ENCODE data around the gene GRAMD1B. TPM values are rescaled to one million over a fixed set of nuclear protein-coding genes. Genes with fewer than 3 reads are reported as not detected.
"Not testable (repeated sequence)": the region's sequence is repeated elsewhere in the genome, so short reads cannot be mapped to it uniquely, and the experiment has no call there.

GRAMD1B gene
- total RNA-seq, 4 donors from 2014 or later, result 2.1 to 8.5 (median 7.0) TPM

DNA sequence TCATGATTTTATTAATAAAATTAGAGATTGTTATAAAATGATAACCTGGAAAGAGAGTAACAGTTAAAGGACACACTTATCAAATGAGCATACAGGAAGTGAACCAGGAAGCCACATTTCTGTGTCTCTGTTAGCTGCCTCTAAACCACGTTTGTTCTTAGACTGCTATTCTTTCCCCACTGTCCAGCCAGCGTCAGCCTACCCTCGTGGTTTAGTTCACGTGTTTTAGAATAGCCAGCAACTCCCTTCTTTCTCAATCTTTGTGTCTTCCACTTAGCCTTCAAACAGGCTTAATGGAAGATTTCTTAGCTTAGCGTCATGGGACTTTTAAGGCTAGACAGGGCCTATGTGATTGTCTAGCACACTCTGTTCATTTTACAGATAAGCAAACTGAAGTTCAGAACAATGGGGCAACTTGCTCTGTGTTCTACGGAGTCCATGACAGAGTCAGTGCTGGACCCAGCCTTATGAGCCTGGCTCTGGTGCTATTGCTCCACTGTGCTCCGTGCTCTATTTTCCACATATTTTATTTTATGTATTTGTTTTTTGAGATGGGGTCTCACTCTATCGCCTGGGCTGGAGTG, 27.2 kb downstream of the GRAMD1B start:
- ATAC-seq (ENCODE audit: low FRiP score) (no peak), DNase-seq (ENCODE audit: low spot score) (no peak)
- TF ChIP-seq, protein P1, sequence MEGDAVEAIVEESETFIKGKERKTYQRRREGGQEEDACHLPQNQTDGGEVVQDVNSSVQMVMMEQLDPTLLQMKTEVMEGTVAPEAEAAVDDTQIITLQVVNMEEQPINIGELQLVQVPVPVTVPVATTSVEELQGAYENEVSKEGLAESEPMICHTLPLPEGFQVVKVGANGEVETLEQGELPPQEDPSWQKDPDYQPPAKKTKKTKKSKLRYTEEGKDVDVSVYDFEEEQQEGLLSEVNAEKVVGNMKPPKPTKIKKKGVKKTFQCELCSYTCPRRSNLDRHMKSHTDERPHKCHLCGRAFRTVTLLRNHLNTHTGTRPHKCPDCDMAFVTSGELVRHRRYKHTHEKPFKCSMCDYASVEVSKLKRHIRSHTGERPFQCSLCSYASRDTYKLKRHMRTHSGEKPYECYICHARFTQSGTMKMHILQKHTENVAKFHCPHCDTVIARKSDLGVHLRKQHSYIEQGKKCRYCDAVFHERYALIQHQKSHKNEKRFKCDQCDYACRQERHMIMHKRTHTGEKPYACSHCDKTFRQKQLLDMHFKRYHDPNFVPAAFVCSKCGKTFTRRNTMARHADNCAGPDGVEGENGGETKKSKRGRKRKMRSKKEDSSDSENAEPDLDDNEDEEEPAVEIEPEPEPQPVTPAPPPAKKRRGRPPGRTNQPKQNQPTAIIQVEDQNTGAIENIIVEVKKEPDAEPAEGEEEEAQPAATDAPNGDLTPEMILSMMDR (IDR thresholded peaks at IDR 0.05), result no peak

DNA sequence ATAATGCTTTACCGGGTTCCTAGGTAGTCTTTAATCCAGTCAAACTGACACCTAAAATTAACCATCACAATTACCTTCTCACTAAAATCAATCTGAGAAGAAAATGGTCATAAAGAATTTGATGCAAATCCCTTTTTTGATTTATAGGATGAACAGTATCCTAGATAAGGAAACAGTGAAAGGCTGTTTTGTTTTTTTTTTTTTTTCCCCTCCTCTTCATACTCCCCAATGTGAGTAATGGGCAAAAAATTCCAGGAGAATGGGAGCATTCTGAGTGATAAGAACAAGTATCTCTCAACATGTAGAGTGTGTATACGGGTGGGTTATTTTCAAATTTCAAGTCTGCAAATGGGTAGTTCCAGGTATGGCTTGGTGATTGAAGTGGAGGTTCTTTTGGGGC, 28.4 kb downstream of the GRAMD1B start:
- TF ChIP-seq, protein P1 (IDR thresholded peaks at IDR 0.05), result no peak
- DNase-seq (ENCODE audit: low spot score), result no peak
- ATAC-seq (ENCODE audit: low FRiP score), result no peak

DNA sequence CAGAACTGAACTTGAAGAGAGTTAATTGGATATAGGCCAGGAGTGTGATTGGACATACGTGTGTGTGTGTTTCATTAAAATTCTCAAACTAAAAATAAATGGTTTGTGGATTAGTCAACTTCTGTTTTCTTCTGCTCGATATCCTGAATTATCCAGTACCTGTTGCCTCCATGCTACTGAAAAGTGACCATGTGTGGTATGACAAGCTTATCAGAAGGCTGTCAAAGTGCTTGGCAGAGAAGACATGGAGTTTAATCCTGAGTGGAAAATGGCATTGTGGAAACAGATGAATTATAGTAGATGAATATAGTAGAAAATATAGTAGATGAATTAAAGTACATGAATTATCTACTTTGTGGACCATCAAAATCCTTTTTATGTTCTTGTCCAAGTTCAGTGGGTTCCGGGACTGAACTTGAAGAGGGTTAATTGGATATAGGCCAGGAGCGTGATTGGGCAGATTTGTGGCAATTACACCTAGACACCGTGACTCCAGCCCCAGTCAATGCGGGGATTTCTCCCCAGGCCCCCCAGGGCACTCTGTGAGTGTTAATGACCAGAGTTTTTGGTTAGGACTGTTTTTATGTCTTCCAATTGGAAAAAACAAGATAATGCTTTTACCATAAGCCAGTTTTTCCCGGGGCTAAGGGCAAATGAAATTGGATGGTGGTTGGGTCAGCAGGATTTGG, 30.1 kb downstream of the GRAMD1B start:
- no peak for ATAC-seq (ENCODE audit: low FRiP score)
- TF ChIP-seq, protein P1 (IDR thresholded peaks at IDR 0.05), result no peak

DNA sequence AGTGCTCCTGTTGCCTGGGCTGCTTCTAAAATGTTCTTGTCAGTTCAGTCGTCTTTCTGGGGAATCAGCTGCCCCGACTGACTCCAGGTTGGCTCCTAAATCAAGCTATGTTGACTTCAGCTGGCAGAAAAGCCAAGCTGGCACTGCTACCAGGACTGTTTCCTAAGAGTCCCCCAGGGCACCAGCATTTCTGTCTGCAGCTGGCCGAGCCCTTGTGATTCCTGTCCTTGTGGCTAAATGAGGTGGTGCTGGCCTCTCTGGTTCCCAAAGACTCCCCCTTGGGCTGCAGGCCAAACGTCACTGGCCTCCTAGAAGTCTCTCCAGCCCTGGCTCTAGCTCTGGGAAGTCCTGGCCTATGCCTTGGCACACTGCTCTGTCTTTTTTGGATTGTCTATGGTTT, 31.1 kb downstream of the GRAMD1B start:
- no peak for ATAC-seq (ENCODE audit: low FRiP score)
- TF ChIP-seq, protein P1 (IDR thresholded peaks at IDR 0.05), result no peak
- no peak for DNase-seq (ENCODE audit: low spot score)

More for the DNA sequence above, 30.1 kb downstream of the GRAMD1B start:
- DNase-seq (ENCODE audit: low spot score), result no peak

DNA sequence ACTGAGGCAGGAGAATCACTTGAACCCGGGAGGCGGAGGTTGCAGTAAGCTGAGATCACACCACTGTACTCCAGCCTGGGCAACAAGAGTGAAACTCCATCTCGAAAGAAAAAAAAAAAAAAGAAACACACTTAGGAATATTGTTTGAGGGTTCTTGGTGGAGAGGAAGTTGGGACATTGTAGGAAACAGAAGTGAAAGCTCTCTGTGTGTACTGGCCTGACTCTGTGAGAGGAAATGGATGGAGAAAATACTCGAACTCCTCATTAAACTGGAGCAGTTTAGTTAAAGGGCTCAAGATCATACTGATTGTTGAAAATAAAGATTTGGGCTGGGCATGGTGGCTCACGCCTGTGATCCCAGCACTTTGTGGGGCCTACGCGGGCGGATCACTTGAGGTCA, 35.6 kb downstream of the GRAMD1B start:
- not testable (repeated sequence) for ATAC-seq (ENCODE audit: low FRiP score)

DNA sequence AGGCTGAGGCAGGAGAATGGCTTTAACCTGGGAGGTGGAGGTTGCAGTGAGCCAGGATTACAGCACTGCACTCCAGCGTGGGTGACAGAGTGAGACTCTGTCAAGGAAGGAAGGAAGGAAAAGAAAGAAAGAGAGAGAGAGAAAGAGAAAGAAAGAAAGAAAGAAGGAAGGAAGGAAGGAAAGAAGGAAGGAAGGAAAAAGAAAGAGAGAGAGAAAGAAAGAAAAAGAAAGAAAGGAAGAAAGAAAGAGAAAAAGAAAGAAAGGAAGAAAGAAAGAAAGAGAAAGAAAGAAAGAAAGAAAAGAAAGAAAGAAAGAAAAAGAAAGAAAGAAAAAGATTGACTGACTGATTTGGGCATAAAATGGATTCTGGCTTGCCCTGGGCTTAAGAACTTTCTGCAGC, 36.1 kb downstream of the GRAMD1B start:
- not testable (repeated sequence) for DNase-seq (ENCODE audit: low spot score); ATAC-seq (ENCODE audit: low FRiP score)

More for the DNA sequence above, 35.6 kb downstream of the GRAMD1B start:
- not testable (repeated sequence) for DNase-seq (ENCODE audit: low spot score)

DNA sequence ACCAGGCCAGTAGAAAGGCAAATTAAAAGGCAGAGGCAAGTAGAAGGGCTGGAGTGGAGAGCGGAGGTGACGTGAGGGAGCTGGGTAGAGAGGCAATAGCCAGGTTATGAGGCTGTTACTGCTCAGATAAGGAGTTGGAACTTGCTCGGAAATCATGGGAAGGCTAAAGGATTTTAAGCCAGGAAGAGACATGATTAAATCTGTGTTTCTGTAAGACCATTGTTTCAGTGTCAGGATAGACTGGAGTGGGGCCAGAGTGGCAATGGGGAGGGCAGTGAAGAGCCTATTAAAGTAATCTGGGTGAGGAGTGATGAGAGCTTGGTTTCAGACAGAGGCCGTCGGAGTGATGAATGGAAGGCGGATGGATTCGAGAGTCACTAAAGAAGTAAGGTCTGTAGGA, 39.0 kb downstream of the GRAMD1B start:
- TF ChIP-seq, protein P1 (IDR thresholded peaks at IDR 0.05), result no peak
- no peak for ATAC-seq (ENCODE audit: low FRiP score)
- no peak for DNase-seq (ENCODE audit: low spot score)

DNA sequence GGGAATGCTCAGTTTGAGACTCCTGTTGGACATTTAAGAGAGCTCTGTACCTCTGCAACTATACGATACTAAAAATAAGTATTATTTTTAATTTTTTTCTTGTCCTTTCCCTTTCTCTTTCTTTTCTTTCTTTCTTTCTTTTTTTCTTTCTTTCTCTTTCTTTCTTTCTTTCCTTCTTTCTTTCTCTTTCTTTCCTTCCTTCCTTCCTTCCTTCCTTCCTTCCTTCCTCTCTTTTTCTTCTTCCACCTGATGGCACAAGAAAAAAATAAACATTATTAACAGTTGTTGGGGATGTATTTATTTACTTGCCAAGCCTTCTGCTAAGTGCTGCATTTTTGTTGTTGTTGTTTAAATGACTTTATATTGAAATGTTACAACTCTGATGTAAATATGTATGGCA, 39.5 kb downstream of the GRAMD1B start:
- ATAC-seq (ENCODE audit: low FRiP score) (no peak), DNase-seq (ENCODE audit: low spot score) (no peak)
- TF ChIP-seq, protein P1 (IDR thresholded peaks at IDR 0.05), result no peak
